ENCODE data around the gene IFNL1.
A peak's percentile ranks its signal among the peaks of the same experiment; 100 is the strongest.
"Not testable (repeated sequence)": the region's sequence is repeated elsewhere in the genome, so short reads cannot be mapped to it uniquely, and the experiment has no call there.

IFNL1 gene

DNA sequence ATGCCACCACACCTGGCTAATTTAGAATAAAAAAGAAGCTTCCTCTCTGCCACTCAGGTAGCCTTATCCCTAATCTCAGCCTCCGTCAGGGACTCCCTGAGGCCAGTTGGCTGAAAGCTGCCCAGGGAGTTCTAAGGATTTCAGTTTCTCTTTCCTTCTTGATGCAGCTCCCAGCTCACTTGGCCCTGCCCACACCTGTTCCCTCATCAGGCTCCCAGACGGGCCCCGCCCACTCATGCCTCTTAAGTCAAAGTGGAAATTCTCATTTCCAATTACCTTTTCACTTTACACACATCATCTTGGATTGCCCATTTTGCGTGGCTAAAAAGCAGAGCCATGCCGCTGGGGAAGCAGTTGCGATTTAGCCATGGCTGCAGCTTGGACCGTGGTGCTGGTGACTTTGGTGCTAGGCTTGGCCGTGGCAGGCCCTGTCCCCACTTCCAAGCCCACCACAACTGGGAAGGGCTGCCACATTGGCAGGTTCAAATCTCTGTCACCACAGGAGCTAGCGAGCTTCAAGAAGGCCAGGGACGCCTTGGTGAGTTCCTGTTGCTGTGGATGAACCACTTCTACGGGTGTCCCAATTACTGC is at the start of gene IFNL1:
IFNL1 (plus strand) TSS at position 353 of the 591 bp plus-strand sequence; CDS start at position 368, 15 bp downstream.
- no peak for DNase-seq

DNA sequence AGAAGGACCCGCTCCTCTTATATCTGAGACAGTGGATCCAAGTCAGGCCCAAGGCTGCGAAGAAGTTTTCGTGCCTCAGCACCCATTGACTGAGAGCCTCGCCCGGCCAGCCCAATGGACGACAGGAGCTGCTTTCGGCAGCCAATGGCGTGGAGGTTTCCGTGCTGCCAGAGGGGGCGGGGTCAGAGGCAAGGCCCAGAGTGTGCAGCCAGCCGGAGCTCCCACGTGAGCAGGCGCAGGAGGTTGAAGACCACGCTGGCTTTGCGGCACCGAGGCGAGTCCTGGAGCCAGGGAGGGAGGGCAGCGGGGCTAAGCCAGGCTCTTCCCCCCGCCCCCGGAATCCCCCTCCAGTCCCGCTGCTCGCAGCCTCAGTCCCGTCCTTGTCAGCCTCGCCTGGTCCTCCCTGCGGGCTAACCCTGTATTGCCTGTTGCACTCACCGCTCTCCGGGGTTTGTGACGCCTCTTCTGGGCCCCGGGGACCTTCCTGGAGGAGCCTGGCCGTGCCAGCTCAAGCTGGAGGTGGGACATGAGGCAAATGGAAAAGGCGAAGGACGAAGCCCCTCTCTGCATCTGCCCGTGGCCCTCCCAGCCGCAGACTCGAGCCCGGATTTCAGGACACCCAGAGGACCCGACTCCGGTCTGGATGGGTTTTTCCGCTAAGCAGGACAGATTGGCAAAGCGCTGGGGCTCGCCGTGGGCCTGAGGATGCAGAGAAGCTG is 49.1 kb upstream of the IFNL1 start:
- DNase-seq, result peak; percentile 12

DNA sequence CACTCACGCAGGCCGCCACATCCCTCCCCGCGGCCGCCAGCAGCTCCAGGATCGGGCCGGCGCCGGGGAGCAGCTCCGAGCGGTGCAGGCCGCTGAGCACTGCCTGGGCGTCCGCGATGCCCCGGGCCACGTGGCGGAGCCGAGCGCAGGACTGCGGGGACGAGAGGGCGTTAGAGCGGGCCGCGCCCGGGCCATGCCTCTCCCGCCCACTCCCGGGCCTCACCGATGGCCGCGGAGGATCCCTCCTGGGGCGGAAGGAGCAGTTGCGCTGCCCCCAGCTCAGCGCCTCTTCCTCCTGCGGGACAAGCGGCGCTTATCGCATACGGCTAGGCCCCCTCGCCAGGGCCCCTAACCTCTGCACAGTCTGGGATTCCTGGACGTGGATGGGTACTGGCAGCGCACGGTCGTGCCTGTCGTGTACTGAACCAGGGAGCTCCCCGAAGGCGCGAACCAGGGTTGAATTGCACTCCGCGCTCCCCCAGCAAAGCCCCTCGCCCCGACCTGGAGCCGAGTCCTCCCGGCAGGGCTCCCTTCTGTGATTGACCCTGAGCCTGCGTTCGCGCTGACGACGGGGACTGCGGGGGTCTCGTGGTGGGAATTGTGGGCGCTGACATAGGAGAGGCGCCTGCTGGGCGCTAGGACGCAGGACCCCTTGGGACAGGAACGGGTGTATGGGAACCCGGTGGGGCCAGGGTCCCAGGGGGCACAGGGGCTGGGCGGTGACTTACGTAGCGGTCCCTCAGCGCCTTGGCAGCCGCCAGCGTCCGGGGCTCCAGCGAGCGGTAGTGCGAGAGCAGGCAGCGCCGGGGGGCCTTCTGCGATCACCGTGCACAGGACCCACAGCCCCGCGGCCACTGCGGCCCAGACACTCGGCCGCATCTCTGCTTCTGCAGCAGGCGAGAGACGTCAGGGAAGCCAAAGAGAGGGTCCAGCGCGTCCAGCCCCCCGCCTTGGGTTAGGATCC is 48.2 kb upstream of the IFNL1 start:
- no peak for DNase-seq

DNA sequence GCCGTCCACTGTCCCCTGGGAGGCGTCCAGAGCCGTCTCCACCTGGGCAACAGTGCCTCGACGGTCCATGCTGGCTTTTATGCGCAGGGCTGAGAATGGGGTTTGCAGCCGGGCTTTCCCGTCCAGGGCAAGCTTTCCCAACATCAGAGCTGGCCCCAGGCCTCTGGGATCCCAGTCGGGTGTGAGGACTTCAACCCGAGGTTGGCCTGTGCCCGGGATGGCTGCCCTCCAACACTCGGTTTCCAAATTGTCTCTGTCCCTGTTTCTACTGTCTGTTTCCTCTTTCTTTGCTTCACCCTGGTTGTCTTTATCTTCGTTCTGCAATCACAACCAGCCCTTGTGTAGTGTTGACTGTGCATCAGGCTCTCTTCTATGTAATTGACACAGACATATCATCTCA is 47.4 kb upstream of the IFNL1 start, which contains the start of gene IFNL4:
IFNL4 (minus strand) TSS at position 51 of the 400 bp plus-strand sequence.
- DNase-seq, result no peak

DNA sequence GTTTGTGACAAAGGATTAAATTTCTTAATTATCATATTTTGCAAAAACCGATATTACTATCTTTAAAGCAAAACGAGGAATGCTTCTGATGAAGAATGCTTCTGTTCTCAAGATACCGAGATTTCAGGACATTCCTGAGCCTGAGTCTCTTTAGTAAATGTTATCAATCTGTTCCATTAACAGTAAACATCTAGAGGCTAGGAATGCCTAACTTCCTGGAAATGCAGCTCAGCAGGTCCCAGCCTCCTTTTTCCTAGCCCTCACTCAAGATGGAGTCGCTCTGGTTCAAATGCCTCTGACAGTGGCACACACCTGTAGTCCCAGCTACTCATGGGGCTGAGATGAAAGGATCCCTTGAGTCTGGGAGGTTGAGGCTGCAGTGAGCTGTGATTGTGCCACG is 45.1 kb upstream of the IFNL1 start:
- DNase-seq, result no peak

DNA sequence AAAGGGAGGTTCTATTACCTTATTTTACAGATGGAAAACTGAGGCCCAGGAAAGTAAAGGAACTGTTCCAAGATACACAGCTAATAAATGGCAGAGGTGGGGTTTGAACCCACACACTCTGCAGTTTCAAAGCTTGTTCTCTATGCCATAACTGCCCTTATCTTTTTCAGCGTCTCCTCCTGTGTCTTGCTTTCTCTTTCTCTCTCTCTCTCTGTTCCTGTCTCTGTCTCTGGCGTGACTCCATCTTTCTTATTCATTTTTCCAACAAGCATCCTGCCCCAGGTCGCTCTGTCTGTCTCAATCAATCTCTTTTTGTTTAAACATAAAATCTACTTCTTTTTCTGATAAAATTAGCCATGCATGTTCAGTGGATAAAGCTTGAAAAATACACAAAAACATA is 44.4 kb upstream of the IFNL1 start:
- no peak for DNase-seq

DNA sequence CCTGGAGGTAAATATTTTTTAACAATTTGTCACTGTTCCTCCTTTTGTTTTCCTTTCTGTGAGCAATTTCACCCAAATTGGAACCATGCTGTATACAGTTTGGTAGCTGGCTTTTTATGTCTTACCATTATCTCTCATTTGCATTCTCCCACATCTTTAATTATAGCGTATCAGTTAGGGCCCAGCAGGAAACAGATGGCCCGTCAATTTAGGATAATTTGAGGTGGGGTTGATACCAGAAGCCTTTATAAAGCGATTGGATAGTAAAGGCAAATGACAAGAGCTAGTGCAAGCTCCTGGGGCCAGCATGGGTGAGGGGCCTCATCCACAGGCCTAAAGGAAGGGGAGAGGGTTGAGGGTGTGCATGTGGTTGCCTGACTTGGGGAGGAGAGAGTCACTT is 43.7 kb upstream of the IFNL1 start:
- no peak for DNase-seq

DNA sequence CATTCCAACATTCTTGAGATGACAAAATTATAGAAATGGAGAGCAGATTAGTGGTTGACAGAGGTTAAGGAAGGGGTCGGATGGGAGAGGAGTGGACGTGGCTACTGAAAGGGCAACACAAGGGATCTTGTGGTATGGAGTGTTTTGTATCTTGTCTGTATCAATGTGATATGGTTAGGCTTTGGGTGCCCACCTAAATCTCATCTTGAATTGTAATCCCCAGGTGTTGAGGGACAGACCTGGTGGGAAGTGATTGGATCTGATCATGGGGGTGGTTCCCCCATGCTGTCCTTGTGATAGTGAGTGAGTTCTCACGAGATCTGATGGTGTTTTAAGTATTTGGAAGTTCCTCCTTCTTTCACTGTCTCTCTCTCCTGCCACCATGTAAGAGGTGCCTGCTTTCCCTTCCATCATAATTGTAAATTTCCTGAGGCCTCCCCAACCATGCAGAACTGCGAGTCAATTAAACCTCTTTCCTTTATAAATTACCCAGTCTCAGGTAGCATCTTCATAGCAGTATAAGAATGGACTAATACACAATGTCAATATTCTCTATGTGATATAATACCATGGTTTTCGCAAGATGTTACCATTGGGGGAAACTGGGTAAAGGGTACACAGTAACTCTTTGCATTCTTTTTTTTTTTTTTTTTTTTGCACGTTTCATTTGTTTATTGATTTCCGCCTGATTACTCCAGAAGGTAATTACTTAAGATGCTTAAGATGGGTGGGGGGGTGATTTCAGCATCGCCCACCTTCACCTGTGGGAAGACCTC is 42.6 kb upstream of the IFNL1 start:
- no peak for DNase-seq

DNA sequence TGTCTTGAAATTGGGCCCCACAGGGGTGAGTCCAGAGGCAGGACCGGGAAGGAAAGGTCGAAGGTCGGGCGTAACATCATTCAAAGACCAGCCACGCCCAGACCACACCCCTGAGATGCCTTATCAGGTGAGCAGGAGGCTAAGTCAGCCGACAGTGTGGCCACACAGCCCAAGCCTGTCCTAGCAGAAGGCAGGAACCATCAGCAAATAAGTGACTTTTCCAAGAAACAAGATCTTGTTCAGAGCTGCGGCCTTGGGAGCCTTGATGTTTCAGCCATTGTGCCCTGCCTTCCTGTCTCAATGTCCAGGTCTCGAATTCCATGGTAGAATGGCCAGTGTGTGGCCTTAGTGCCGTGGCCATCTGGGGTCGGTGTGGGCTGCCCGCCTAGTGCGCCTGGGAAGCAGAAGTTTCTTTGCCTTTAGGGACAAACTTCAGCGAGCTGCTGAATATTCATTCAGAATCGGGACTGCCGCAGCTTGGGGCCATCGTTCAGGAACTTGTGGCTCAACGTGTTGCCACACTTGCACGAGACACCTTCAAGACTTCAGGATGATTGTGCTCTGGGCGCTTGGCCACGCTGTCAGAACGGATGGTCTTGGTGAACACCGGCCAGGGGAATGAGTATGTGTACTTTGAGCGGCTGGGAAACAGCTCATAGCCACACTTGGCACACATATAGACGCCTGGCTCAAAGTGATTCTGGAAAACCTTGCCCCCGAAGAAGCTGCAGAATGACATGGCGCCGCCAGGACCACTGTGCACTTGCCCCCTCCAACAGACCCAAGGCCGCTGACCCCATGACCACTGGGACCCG is 41.5 kb upstream of the IFNL1 start:
- no peak for DNase-seq

DNA sequence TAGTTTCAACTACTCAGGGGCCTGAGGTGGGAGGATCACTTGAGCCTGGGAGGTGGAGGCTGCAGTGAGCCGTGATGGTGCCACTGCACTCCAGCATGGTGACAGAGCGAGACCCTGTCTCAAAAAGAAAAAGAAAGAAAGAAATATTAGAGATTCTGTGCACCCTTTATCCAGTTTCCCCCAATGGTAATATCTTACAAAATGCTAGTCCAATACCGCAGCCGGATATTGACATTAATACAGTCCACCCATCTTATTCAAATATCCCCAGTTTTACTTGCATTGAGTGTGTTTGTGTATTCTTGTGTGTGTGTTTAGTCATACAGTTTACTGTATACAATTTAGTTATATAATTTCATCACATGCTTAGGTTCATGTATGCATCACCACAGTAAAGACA is 39.0 kb upstream of the IFNL1 start:
- DNase-seq, result no peak

DNA sequence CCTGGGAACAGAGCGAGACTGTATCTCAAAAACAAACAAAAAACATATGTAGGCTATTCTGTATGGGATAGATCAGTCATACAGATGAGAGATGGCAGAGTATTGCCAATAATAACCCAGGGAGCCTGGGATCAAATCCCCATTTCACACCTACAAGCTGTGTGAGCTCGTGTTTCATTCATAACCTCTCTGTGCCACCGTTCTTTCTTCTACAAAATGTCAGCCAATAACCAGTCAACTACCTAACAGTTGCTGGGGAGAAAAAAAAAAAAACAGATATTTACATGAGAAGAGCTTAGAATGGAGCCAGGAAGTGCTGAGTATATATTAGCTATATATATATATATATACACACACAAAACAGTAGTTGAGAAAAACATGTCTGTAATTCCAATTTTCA is 34.5 kb upstream of the IFNL1 start:
- DNase-seq, result no peak

DNA sequence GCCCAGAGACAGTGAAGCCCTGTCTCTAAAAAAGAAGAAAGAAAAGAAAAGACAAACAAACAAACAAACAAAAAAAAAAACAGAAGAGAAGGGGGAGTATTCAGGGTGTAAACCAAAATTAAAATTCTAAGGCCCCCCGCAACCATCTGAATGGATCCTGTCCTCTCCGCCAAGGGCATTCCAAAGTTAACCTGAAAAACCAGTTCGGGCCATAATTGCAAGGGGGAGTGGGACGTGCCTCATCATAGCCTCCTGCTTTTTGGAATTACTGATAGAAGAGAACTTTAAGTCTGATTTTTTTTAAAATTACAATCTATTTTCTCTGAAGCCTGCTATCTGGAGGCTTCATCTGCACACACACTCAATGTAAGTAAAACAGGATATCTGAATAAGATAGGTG is 33.7 kb upstream of the IFNL1 start:
- DNase-seq, result no peak

DNA sequence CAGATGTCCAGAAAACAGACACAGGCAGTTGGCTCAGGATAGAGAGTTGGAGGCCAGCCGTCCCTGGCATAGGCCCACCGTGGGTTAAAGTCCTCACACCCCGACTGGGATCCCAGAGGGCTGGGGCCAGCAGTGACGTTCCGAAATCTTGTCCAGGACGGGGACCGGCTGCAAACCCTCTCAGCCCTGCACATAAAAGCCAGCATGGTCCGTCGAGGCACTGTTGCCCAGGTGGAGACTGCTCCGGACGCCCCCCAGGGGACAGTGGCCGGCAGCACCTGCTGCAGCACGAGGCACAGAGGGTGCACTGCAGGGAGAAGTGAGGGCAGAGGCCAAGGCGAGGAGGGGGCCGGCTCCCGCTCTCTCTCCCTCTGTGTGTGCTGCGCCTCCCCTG is 32.3 kb upstream of the IFNL1 start:
- DNase-seq, result no peak

DNA sequence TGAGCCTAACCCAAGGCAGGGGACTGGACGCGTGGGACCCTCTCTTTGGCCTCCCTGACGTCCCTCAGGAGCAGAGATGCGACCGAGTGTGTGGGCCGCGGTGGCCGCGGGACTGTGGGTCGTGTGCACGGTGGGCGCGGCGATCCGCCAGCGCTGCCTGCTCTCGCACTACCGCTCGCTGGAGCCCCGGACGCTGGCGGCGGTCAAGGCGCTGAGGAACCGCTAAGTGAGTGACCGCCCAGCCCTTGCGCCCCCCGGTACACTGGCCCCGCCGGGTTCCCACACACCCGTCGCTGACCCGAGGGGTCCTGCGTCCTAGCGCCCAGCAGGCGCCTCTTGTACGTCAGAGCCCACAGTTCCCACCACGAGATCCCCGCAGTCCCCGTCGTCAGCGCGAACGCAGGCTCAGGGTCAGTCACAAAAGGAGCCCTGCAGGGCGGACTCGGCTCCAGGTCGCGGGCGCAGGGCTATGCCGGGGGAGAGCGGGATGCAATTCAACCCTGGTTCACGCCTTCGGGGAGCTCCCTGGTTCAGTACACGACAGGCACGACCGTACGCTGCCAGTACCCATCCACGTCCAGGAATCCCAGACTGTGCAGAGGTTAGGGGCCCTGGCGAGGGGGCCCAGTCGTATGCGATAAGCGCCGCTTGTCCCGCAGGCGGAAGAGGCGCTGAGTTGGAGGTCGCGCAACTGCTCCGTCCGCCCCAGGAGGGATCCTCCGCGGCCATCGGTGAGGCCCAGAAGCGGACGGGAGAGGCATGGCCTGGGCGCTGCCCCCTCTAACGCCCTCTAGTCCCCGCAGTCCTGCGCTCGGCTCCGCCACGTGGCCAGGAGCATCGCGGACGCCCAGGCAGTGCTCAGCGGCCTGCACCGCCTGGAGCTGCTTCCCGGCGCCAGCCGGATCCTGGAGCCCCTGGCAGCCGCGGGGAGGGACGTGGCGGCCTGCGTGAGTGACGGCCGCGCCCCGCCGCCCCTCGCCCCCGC is 31.6 kb upstream of the IFNL1 start:
- no peak for DNase-seq

DNA sequence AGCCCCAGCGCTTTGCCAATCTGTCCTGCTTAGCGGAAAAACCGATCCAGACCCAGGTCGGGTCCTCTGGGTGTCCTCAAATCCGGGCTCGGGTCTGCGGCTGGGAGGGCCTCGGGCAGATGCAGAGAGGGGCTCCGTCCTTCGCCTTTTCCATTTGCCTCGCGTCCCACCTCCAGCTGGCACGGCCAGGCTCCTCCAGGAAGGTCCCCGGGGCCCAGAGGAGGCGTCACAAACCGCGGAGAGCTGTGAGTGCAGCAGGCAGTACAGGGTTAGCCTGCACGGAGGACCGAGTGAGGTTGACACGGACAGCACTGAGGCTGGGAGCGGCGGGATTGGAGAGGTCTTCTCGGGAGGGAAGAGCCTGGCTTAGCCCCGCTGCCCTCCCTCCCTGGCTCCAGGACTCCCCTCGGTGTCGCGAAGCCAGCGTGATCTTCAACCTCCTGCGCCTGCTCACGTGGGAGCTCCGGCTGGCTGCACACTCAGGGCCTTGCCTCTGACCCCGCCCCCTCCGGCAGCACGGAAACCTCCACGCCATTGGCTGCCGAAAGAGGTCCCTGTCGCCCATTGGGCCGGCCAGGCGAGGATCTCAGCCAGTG is 30.8 kb upstream of the IFNL1 start:
- peak; percentile 6 for DNase-seq

DNA sequence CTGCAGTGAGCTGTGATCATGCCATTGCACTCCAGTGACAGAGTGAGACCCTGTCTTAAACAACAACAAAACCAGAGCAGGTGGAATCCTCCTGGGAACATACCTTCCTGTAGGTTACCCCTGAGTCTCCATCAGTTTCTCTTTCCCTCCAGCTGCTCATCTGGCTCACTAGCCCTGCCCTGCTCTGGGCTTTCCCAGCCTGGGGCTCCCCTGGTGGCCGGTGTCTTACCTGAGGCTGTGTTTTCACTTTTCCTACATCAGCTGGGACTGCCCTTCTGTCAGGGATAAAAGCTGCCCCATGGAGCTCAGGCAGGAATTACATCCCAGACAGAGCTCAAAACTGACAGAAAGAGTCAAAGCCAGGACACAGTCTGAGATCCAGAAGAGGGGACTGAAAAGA is 28.1 kb upstream of the IFNL1 start, which contains the start of gene IFNL2:
IFNL2 (plus strand) TSS at position 312 of the 400 bp plus-strand sequence. CDS start 173 bp downstream, outside the sequence.
- not testable (repeated sequence) for DNase-seq

DNA sequence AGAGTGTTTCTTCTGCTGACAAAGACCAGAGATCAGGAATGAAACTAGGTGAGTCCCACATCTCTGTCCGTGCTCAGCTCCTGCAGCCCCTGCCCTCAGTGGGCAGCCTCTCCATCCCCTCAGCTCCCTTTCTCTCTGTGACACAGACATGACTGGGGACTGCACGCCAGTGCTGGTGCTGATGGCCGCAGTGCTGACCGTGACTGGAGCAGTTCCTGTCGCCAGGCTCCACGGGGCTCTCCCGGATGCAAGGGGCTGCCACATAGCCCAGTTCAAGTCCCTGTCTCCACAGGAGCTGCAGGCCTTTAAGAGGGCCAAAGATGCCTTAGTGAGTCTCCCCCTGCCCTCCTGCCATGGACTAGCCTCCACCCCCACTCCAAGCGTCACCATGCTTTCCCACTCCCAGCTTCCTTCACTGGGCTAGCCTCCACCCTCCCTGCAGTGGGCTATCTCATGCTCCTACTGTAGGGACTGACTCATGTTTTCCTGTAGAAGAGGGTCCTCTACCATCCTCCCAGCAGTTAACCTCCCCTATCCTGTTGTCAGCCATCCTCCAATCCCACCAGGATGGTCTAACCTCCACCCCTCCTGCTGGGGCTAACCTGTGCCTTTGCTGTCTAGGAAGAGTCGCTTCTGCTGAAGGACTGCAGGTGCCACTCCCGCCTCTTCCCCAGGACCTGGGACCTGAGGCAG is 27.5 kb upstream of the IFNL1 start:
- not testable (repeated sequence) for DNase-seq

DNA sequence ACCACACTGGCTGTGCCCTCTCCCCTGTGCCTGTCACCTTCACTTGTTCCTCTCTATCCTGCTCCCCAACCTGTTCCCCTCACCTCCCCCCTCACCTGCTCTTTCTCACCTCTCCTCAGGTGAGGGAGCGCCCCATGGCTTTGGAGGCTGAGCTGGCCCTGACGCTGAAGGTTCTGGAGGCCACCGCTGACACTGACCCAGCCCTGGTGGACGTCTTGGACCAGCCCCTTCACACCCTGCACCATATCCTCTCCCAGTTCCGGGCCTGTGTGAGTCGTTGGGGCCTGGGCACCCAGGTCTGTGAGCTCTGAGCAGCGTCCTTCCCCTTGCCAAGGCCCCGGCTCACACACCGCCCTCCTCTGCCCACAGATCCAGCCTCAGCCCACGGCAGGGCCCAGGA is 26.8 kb upstream of the IFNL1 start:
- DNase-seq, result not testable (repeated sequence)
